A673 (cell line): ENCODE data around the gene MPI.

Experiments used
- CTCF ChIP-seq: fragments of 300-800, 200-600 bp; sonication (generic); conservative IDR thresholded peaks from 2 replicates; pipeline ENCODE4 v1.5.1; 2017; ENCODE audit warnings: low read depth, mild to moderate bottlenecking, antibody characterized with exemption, low read length, moderate library complexity, mixed read lengths
- EZH2 ChIP-seq: fragments of 200-600 bp; sonication (generic); IDR thresholded peaks from 2 replicates; pipeline ENCODE4 v1.6.1; 2017; ENCODE audit warnings: borderline replicate concordance, low read depth, mild to moderate bottlenecking, mixed read lengths, antibody characterized with exemption, low read length; ENCODE audit not compliant: poor library complexity, severe bottlenecking

- no peak for TF ChIP-seq CTCF
- TF ChIP-seq EZH2 = no peak
These were observed 32.0 kb upstream of the MPI start for GRCh38 chr15:74857671-74858368.
